HG03571 (cell line): ENCODE data around the gene ELAC1.
"Not testable (repeated sequence)": the region's sequence is repeated elsewhere in the genome, so short reads cannot be mapped to it uniquely, and the experiment has no call there.

Experiments used
- ATAC-seq: cut with Tn5 transposase; IDR thresholded peaks from one replicate; pipeline ENCODE4 v1.9.1; 2021; ENCODE audit not compliant: unreplicated experiment

The ELAC1 gene

DNA sequence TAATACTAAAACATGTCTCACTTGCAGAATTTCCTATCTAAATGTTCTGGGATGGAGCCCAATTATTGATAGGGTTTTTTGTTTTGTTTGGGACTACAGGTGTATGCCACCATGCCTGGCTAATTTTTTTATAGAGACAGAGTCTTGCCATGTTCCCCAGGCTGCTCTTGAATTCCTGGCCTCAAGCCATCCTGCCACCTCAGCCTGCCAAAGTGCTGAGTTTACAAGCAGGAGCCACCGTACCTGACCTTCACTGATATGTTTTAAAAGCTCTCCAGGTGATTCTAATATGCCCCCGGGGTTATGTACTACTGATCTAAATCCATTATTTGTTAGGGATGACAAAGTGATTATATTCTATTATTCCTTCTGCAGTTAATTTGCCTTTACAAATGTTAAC, 2.2 kb downstream of the ELAC1 start:
- ATAC-seq, result no peak

DNA sequence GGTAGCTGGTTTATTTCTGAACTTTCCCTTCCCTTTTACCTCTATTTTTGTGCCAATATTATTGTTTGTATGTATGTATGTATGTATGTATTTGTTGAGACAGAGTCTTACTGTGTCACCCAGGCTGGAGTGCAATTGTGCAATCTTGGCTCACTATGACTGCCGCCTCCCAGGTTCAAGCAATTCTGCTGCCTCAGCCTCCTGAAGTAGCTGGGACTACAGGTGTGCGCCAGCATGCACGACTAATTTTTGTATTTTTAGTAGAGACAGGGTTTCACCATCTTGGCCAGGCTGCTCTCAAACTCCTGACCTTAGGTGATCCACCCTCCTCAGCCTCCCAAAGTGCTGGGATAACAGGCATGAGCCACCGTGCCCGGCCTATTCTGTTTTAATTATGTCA, 4.6 kb downstream of the ELAC1 start:
- ATAC-seq, result not testable (repeated sequence)

- ATAC-seq, result no peak
These were observed 5.7 kb downstream of the ELAC1 start for GRCh38 chr18:50973367-50974126.

DNA sequence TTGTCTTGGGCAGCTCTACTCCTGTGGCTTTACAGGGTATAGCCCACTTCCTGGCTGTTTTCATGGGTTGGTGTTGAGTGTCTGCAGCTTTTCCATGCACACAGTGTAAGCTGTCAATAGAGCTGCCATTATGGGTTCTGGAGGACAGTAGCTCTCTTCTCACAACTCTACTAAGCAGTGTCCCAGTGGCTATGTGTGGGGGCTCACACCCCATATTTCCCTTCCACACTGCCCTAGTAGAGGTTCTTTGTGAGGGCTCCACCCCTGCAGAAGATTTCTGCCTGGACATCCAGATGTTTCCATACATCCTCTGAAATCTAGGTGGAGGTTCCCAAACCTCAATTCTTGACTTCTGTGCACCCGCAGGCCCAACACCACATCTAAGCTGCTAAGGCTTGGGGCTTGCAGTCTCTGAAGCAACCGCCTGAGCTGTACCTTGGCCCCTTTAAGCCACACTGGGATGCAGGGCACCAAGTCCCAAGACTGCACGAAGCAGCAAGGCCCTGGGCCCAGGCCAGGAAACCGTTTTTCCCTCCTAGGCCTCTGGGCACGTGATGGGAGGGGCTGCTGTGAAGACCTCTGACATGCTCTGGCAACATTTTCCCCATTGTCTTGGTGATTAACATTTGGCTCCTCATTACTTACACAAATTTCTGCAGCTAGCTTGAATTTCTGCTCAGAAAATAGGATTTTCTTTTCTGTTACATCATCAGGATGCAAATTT, 9.4 kb downstream of the ELAC1 start:
- ATAC-seq, result no peak

DNA sequence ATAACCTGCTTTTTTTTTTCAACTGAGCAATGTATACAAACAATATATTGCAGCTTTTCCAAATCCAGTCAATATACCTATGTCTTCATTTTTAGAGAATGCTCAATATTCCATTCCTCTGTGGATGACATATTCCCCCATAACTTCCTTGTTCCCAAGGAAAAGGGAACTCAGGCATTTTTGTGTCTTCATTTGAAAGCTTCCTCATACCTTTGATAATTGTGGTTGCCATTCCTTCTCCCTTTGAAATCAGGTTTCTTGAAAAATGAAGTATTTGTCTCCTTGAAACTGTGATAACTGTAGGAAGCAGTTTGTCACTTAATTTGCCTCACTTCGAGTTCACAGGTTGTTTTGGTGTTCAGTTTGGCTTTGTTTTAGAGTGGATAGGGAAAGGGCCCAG, 13.5 kb downstream of the ELAC1 start:
- no peak for ATAC-seq

DNA sequence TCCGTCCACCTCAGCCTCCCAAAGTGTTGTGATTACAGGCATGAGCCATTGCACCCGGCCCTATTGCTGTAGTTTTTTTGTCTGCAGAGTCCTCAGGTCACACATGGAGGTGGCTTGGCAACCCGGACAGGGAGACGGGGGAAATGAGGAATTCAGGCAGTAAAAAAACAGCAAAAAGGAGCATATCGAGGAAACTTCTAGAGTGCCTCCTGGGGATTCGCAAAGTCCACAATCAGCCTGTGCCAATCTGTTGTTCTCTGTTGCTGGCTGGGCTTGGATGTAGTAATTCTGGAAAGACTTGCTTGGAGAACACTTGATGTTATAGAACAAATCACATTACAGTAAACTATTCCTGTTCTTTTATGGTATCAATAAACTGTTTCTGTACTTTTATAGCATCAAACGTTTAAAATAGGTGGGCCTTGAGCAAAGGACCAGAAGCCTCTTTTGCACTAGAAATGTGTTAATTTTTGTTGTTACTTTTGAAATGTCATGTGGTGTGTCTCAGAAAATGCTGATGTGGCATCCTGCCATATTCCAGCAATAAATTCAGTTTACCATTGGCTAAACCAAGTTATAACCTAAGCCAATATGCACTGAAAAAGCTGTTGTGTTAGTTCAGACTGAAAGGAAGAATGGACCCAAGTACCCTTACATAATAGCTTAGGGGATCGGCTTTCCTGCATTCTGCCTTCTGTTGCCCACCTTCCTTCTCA, 14.4 kb downstream of the ELAC1 start:
- no peak for ATAC-seq

GRCh38 chr18:50982802-50983179, 15.0 kb downstream of the ELAC1 start:
- no peak for ATAC-seq

GRCh38 chr18:50986360-50987087, 18.7 kb downstream of the ELAC1 start:
- ATAC-seq, result no peak

DNA sequence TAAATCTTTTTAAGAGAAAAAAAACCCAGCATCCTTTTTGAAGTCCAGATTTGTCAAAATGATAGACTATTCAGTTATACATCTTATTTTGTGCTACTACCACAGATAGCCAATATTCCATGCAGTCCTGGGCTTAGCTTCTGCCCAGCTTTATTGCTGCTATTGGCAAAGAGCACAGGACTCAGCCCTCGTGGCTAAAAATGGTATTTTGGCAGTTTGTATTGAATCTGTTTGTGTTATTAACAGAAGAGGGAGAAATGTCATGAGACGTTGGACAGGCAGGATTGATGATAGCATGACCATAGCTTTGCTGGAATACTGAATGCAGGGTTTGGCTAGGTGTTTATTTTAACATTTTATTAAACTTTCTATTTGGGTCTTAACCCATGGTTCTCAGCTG, 19.4 kb downstream of the ELAC1 start:
- no peak for ATAC-seq

DNA sequence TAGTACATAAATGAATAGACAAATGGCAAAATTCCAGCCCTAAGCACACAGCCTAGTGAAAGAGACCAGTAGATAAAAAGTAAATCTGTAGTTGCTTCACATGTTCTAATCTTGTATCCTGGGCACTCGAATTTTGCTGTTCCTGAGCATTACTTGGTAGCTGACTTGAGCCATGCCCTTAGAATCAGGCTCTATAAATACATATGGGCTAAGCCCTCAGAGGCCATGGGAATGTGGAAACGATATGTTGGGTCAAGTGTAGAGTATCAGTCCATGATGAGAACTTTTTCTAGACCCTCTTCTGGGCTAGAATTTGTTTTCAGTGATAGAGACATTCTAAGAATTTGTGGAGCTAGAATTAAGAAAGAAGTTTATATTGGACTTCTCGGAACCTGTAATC, 21.9 kb downstream of the ELAC1 start:
- no peak for ATAC-seq

DNA sequence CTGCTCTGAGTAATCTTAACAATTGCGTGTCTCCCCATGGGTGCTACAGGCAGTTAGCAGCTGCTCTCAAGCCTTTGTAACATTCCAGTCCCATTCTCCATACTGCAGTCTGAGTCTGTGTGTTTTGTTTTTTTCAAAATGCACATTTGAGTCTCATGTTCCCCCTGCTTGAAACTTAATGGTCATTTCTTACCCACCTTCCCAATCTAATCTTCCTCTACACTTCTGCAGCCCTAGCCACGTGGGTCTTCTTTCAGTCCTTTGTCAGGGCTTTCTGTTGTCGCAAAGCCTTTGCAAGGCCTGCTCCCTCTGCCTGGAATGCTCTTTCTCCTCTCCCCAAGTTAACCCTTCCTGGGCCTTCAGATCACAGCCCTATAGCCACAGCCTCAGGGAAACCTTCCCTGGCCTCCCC, 24.5 kb downstream of the ELAC1 start:
- no peak for ATAC-seq

DNA sequence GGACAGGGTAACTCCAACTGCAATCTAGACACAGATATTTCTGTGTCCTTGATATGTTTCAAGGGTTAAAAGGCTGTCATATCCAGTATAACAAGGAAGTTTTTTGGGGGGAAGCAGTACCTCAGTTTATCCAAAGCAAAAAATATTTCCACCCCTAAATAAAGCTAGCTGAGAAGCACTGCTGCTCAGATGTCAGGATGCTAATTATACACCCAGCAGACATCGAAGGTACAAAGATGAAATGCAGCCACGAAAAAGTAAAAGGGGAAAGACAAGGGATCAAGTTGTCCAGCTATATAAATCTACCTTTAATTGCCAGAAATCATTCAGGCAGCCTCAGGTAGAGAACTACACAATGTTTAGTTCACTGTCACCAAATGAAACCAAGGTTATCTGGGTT, 26.2 kb downstream of the ELAC1 start:
- ATAC-seq, result no peak

GRCh38 chr18:51003174-51003573, 35.3 kb downstream of the ELAC1 start:
- ATAC-seq, result not testable (repeated sequence)

DNA sequence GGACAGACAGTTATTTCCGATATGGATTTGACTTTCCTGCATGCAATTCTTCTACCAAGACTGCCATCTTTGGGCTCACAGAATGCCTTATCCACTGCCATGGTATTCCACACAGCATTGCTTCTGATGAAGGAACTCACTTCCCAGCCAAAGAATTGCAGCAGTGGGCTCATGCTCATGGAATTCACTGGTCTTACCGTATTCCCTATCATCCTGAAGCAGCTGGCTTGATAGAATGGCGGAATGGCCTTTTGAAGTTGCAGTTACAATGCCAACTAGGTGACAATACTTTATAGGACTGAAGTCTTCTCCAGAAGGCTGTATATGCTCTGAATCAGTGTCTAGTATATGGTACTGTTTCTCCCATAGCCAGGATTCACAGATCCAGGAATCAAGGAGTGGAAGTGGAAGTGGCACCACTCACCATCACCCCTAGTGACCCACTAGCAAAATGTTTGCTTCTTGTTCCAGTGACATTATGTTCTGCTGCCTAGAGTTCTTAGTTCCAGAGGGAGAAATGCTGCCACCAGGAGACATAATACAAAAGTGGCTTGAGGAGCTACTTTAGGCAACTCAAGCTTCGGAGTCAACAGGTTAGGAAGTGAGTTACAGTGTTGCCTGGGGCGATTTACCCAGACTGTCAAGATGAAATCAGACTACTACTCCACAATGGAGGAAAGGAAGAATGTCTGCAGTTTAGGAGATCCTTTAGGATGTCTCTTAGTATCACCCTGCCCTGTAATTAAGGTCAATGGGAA, 38.4 kb downstream of the ELAC1 start:
- ATAC-seq, result no peak

DNA sequence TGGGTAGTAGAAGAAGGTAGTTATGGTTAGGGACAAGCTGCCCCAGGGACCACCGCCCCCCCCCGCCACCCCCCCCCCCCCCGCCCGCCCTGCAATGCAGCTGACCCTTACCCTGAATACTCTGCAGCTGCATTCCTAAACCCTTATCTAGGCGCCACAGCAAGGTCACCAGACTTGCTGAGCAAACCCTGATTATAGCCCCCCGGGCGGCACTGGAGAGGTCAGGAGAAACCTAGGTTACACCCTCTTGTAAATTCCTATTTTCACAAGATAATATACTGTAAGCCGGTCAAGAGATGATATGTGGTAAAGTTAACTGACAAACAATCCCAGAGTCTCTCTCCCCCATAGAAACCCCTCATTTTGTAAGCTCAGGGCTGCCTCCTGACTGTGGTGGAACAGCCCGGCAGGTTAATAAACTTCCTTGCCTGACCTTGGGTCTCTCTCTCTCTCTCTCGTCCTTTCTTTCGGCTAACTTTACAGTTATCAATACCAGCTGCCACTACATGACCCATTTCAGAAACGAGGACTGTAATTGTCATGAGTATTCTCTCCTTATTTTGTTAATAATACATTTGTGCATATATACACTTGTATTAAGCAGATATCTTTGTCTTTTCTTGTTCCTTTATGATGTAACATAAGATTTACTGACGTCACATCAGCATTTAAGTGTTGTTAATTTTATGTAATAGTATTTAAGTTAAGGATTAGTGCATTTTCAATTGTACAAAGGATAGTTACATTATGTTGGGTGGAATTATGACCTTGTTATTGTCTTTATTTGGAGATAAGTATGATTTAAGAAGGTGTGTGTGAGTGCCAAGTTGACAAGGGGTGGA, 39.3 kb downstream of the ELAC1 start:
- ATAC-seq, result no peak

- ATAC-seq, result no peak
These were observed 39.9 kb downstream of the ELAC1 start for GRCh38 chr18:51007790-51008139.

DNA sequence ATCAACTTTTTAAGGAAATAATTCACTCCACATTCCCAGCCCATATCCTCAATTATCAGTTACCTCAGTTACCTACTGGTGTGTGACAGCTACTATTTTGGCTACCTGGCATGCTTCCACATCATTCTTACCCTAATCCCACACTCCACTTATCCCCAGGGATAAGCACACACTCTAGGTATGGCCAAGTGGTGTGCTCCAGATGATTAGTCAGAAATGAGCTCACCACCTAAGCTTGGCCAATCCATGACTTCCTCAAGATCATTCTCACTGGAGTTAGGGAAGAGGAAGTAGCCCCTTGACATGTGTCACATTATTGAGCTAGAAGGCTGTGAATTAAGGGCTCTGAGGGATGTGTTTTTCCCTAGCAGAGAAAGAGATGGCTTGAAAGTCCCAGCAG, 41.2 kb downstream of the ELAC1 start:
- ATAC-seq, result no peak

- no peak for ATAC-seq
These were observed 42.4 kb downstream of the ELAC1 start for GRCh38 chr18:51010218-51010617.

DNA sequence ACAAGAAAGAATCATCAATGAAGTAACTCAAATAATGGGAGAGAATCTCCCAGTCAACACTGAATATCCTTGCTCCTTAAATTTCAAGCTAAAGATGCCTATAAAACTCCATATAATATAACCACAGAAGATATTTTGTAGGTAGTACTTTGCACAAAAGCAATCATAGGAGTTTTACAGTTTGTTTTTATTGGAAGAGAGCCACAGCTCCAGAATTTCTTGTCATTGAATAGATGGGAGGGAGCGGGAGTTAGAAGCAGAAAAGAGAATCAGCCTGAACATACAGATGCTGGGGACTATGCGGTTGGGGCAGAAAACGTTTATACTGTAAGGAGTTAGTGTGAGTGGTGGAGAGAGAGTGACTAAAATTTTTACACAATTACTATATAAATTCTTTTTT, 43.9 kb downstream of the ELAC1 start:
- no peak for ATAC-seq

GRCh38 chr18:51012441-51012840, 44.6 kb downstream of the ELAC1 start:
- no peak for ATAC-seq
